ENCODE data around the gene AVPI1. TPM values are rescaled to one million over a fixed set of nuclear protein-coding genes. Genes with fewer than 3 reads are reported as not detected.

Gene AVPI1
- total and polyA plus RNA-seq, 10 of the 15 experiments (the other 5 are each of a cell fraction or from before 2014, with no cell fraction given), result 0.08 to 1.4 (median 0.84) TPM

- TF ChIP-seq NR2C1 (IDR thresholded peaks at IDR 0.05) (no peak), E2F8 (IDR thresholded peaks at IDR 0.05; ENCODE audit: low read depth, partially characterized antibody) (no peak), DPF2 (IDR thresholded peaks at IDR 0.05) (peak; percentile 90), SKIL (IDR thresholded peaks at IDR 0.05; ENCODE audit: low read depth, poor library complexity, severe bottlenecking) (no peak), WRNIP1 (IDR thresholded peaks at IDR 0.05; ENCODE audit: borderline replicate concordance, low read depth, low read length) (no peak), ZNF622 (IDR thresholded peaks at IDR 0.05) (no peak), FOXK2 (IDR thresholded peaks at IDR 0.05) (no peak), ZNF24 (IDR thresholded peaks at IDR 0.05) (no peak), NFYB (IDR thresholded peaks at IDR 0.05; ENCODE audit: insufficient read depth, low read depth, low read length) (peak; percentile 74; the same call in 1 of the 2 replicates), CBFB (IDR thresholded peaks at IDR 0.05; ENCODE audit: low read depth) (no peak), NFXL1 (IDR thresholded peaks at IDR 0.05; ENCODE audit: borderline replicate concordance) (no peak), PML (IDR thresholded peaks at IDR 0.05; ENCODE audit: low read length) (no peak), SIX5 (IDR thresholded peaks at IDR 0.05; ENCODE audit: low read depth, low read length, severe bottlenecking) (no peak), TCF3 (IDR thresholded peaks at IDR 0.05; ENCODE audit: borderline replicate concordance, insufficient read depth, low read depth, low read length) (no peak), CHD1 (IDR thresholded peaks at IDR 0.05; ENCODE audit: low read depth, low read length) (no peak), EGR1 (IDR thresholded peaks at IDR 0.05; ENCODE audit: borderline replicate concordance in 1 of 2, low read depth in 2 of 2, low read length in 2 of 2) (peak; percentile 71 to 100), CHD4 (IDR thresholded peaks at IDR 0.05) (no peak), TBL1XR1 (IDR thresholded peaks at IDR 0.05; ENCODE audit: low read depth, low read length) (no peak), HDAC6 (IDR thresholded peaks at IDR 0.05; ENCODE audit: unreplicated experiment) (no peak), CEBPB (IDR thresholded peaks at IDR 0.05; ENCODE audit: borderline replicate concordance in 1 of 2, low read depth in 2 of 2, low read length in 2 of 2) (no peak), ATF3 (IDR thresholded peaks at IDR 0.05; ENCODE audit: borderline replicate concordance, extremely low read depth, low read depth, low read length) (no peak), BACH1 (IDR thresholded peaks at IDR 0.05; ENCODE audit: borderline replicate concordance) (no peak), BCLAF1 (IDR thresholded peaks at IDR 0.05) (no peak)
Observed at GRCh38 chr10:97686962-97687784, at the start of gene AVPI1 (continued).
